NCI-H2196 treated with DMSO at 0.1 percent for 48 hours (cell line): Measurements from ENCODE around the gene TNIK.
"Not testable (repeated sequence)": the region's sequence is repeated elsewhere in the genome, so short reads cannot be mapped to it uniquely, and the experiment has no call there.

Experiments
- DNase-seq: peaks from one replicate; lab custom pipeline; 2025; ENCODE audit not compliant: unreplicated experiment; lab: John Stamatoyannopoulos, UW

TNIK gene

DNA sequence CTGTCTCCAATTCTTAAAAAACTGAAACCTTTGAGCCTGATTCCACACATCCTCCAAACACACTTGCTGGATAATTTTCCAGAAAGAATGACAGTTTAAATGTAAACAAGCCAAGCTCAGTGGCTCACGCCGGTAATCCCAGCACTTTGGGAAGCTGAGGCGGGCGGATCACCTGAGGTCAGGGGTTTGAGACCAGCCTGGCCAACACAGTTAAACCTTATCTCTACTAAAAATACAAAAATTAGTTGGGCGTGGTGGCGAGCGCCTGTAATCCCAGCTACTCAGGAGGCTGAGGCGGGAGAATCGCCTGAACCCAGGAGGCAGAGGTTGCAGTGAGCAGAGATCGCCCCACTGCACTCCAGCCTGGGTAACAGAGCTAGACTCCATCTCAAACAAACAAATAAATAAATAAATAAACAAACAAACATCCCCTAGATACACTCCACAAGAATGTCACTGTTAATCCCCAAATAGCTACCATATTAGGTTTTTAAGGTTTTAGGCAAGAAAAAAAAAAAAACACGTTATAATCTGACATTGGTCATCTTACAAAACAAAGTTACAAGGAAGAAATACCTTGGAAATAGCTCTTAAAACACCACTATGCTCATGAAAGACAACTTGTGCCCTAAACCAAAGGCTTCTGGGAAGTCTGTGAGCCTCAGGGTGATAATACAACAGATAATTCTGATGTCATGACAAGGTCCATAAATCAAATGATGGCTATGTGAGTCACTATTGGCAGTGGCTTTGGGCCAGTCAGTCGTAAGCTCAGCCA, 13.2 kb downstream of the TNIK start:
- DNase-seq: no peak

DNA sequence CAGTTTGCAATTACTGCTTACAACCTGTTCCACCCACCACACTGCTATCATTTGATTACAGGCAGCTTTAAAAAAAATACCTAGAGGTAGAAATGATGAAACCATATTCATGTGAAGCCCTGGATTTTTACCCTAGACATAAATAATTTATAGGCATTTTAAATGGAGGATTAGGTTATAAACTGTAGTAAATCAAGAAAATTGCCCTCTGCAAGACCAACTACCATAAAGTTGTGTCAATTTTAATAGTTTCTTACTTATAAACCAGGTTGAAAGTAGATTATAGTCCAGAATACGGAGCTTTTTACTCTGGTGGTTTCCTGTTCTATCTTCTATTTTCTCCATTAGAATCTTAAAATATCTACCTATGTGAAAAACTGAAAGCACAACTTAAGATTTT, 13.9 kb downstream of the TNIK start:
- no peak for DNase-seq

DNA sequence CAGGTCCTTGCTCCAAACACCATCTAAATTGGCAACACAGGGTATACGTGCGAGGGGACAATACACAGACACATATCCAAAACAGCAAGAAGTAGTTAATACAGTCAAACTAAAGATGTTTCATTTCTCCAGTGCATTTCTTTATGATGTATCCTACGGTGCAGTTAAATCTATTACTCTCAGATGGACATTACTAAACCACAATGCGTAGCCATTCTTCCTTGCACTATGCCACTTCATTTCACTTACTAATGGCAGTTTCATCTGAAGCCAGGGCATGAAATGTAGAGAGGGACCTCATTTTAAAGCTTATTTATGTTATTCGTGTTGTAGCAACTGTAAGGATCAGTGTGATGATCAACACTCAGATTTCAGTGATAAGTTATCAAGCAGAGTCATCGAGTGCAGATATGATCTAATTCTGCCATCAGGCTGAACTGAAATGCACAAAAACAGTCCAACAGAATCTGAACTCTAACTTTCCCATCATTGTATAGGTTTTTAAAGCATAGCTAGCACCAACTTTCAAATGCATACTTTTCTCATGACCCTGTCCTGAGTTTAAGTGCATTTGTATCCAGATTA, 14.5 kb downstream of the TNIK start:
- no peak for DNase-seq

- DNase-seq: no peak
These were observed 16.1 kb downstream of the TNIK start for GRCh38 chr3:171444001-171444690.

DNA sequence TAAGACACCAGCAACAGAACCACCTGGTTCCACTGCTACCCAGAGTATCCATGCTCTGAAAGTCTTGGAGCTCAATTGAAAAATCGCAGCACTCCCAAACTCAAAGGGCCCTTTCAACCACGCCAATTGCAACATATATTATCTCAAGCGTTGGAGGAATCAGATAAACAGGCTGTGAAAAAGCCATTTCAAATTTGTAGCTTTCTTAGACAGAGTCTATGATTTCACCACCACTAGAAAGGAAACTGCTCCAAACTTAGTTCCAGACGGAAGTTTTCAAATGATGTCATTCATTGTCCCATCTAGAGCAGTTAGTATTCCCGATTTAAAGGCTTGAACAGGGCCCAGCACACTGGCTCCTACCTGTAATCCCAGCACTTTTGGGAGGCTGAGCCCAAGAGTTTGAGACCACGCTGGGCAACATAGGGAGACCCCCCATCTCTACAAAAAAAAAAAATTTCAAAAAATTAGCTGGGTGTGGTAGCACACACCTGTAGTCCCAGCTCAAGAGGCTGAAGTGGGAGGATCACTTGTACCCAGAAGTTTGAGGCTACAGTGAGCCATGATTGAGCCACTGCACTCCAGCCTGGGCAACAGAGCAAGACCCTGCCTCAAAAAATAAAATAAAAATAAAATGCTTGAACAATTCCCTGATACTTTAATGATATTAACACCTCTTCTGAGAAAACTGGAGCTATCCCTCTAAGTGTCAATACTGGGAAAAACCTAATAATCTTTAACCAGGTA, 16.8 kb downstream of the TNIK start:
- no peak for DNase-seq

DNA sequence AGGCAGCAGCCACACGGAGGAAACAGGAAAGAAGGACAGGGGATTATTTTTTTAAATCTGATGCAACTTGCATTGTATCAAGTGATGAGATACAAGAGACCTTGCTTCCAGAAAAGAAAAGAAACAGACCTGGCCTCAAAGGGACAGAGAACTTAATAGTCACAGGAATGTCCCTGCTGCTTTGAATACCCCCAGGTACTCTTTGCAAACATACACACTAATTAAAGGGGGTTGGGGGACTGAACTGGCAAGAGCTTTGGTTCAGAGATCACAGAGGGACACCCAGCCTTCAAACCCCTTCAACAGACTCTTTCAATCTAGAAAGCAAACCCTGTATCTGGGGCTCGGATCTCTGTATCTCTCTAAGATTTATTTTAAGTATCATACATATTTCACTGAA, 18.0 kb downstream of the TNIK start:
- no peak for DNase-seq

- no peak for DNase-seq
These were observed 18.8 kb downstream of the TNIK start for GRCh38 chr3:171441381-171441780.

DNA sequence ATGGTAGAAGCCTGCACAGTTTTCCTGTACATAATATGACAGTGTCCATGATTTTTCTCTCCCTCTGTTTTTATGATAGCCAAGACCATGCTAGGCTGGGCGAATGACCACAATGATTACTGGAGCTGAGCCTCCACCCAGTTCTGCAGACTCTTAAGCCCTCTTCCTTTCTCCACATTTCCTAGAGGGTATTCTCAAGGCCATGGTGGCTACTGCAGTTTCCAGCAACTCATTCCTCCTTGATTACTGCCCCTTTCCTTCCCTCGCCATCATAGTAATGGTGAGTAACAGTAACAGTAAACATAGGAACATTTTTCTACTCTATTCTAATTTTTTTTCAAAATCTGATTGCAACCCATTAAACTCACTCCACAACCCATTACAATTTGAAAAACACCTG, 20.2 kb downstream of the TNIK start:
- no peak for DNase-seq

DNA sequence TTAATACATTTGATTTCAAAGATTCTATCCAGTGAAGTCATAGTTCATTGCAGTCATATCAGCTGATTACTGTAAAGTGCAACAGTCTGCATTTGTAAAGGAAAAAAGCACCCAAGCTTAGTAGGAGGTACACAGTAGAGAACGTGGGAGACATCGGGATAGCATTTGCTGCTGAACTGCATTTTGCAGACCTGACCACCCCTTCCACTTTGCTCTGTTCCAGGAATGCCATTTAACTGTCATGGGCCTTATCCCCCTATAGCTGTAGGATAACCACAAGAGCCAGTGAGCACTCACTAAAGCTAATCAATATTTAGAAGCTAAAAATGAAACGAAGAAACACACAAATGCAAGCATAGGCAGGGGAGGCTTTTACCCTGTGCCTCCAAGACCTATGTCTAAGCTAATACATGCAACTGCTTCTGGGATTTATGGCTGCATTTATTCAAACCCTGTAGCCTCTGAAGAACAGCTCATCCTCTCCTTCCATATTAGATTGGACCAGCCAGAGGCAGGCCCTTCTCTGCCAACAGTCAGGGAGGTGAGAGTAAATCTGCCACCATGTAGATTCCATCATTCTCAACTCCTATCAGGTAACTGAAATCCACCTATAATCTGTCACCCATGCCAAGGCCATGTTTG, 23.0 kb downstream of the TNIK start:
- no peak for DNase-seq

DNA sequence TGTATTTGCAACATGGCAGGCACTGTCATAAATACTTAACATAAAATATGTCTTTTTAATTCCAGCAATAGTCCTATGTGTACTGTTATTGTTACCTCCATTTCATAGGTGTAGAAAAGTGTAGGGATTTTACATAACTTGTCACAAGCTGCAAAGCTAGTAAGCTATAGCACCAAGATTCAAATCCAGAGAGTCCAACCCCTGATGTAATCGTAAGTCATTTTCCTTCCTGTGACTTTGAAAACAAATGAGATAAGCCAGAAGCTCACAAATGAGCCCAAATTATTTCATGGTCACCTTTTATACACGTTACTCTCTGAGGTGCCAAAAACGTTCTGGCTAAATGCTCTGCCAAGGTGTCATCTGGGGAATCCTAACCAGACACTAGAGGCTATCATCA, 23.8 kb downstream of the TNIK start:
- no peak for DNase-seq

- DNase-seq: no peak
These were observed 24.4 kb downstream of the TNIK start for GRCh38 chr3:171435757-171436156.

GRCh38 chr3:171435143-171435542, 25.1 kb downstream of the TNIK start:
- DNase-seq: no peak

DNA sequence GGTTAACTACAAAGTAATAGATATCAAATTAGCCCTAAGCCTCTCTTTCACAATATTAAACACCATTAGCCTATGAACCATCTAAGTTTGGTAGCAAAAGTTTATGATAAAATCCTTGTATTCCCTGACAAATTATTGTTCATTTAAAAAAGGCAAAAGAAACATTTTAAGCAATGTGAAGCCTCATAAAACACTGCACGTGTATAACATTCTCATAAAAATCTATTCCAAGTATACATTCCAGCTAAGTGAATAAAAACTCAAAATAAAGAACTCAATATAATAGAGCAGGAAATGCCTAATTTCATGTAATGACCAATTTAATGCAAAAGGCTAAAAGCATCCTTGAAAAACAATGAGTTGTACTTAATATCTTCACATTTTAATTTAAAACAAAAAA, 27.7 kb downstream of the TNIK start:
- DNase-seq: no peak

GRCh38 chr3:171431550-171431949, 28.7 kb downstream of the TNIK start:
- no peak for DNase-seq

GRCh38 chr3:171430530-171430929, 29.7 kb downstream of the TNIK start:
- no peak for DNase-seq

- no peak for DNase-seq
These were observed 30.6 kb downstream of the TNIK start for GRCh38 chr3:171429635-171430034.

DNA sequence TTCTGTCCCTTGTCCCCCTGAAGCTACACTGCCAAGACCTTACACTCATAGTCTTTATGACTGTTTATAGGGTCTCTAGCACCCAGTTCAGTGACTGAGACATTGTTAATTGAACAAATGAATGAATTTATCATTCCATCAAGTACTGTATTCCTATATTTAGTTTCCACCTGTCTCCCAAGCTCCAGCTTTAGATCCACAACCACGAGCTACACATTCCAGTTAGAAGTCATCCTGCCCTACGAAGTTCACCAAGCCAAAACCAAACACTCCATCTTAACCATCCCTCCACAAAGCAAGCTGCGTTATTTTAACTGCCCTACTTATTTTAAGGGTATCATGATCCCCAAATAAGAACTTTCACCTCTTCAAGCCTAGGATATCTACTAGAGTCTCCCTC, 31.3 kb downstream of the TNIK start:
- DNase-seq: no peak

DNA sequence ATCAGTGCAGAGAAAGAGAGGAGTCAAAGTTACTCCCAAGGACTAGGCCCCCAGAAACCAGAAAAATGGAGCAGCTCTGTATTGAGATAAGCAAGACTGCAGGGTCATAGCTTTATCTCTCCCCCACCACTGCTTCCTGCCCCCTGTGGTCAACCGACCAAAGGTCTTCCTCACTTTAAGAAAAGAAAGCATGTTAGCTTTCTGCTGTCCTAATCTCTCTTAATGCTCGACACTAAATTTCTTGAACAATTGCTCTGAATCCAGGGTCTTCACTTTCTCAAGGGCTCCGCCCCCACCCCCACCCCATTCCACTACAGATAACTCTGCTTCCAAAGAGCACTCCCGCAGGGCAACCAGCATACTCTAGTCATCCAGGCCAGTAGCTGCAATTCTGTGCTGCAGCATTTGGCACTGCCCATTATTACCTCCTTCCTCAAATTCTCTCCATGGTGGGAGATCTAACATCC, 31.9 kb downstream of the TNIK start:
- DNase-seq: no peak

- no peak for DNase-seq
These were observed 32.4 kb downstream of the TNIK start for GRCh38 chr3:171427771-171428320.

GRCh38 chr3:171424063-171424462, 36.1 kb downstream of the TNIK start:
- DNase-seq: not testable (repeated sequence)

- not testable (repeated sequence) for DNase-seq
These were observed 37.4 kb downstream of the TNIK start for GRCh38 chr3:171422855-171423254.
